ENCODE results near the gene AGPAT4.

The AGPAT4 gene

GRCh38 chr6:161111261-161111660 lies 162.6 kb downstream of the AGPAT4 start:
- Histone ChIP-seq H3K4me3 (ENCODE audit: low read depth in 1 of 2, low read length in 2 of 2) (no peak overlapping the region), H3K27me3 (ENCODE audit: low read depth, low read length) (no peaks in the 10 kb centered on the region), H3K9me3 (ENCODE audit: control insufficient read depth in 1 of 2, low read length in 2 of 2) (no peaks in the 10 kb centered on the region), H3K27ac (ENCODE audit: low read length) (no peak overlapping the region), H3K4me1 (ENCODE audit: control insufficient read depth in 1 of 2, insufficient read depth in 2 of 2, low read length in 2 of 2) (no peaks in the 10 kb centered on the region), H3K36me3 (ENCODE audit: control insufficient read depth in 1 of 2, insufficient read depth in 2 of 2, low read length in 2 of 2) (peaks cover 77 to 78% of the 10 kb centered on the region in 2 donors)

GRCh38 chr6:161110028-161110779 lies 163.7 kb downstream of the AGPAT4 start:
- H3K9me3 ChIP-seq (ENCODE audit: control insufficient read depth in 1 of 2, low read length in 2 of 2) = no peaks in the 10 kb centered on the region
- peaks cover 75 to 81% of the 10 kb centered on the region in 2 donors for H3K36me3 ChIP-seq (ENCODE audit: control insufficient read depth in 1 of 2, insufficient read depth in 2 of 2, low read length in 2 of 2)
- H3K27ac ChIP-seq (ENCODE audit: low read length) = no peak overlapping the region

GRCh38 chr6:161109366-161109765 lies 164.5 kb downstream of the AGPAT4 start:
- Histone ChIP-seq H3K36me3 (ENCODE audit: control insufficient read depth in 1 of 2, insufficient read depth in 2 of 2, low read length in 2 of 2) (peaks cover 68 to 85% of the 10 kb centered on the region in 2 donors), H3K9me3 (ENCODE audit: control insufficient read depth in 1 of 2, low read length in 2 of 2) (no peaks in the 10 kb centered on the region), H3K27me3 (ENCODE audit: low read depth, low read length) (no peaks in the 10 kb centered on the region), H3K4me1 (ENCODE audit: control insufficient read depth in 1 of 2, insufficient read depth in 2 of 2, low read length in 2 of 2) (no peaks in the 10 kb centered on the region), H3K4me3 (ENCODE audit: low read depth in 1 of 2, low read length in 2 of 2) (no peak overlapping the region), H3K27ac (ENCODE audit: low read length) (no peak overlapping the region)

More at GRCh38 chr6:161110028-161110779, 163.7 kb downstream of the AGPAT4 start:
- H3K27me3 ChIP-seq (ENCODE audit: low read depth, low read length) = no peaks in the 10 kb centered on the region
- no peaks in the 10 kb centered on the region for H3K4me1 ChIP-seq (ENCODE audit: control insufficient read depth in 1 of 2, insufficient read depth in 2 of 2, low read length in 2 of 2)
- H3K4me3 ChIP-seq (ENCODE audit: low read depth in 1 of 2, low read length in 2 of 2) = no peak overlapping the region

- no peak overlapping the region for H3K4me3 ChIP-seq (ENCODE audit: low read depth in 1 of 2, low read length in 2 of 2)
- H3K36me3 ChIP-seq (ENCODE audit: control insufficient read depth in 1 of 2, insufficient read depth in 2 of 2, low read length in 2 of 2) = peaks cover 67 to 81% of the 10 kb centered on the region in 2 donors
- no peaks in the 10 kb centered on the region for H3K27me3 ChIP-seq (ENCODE audit: low read depth, low read length)
- no peak overlapping the region for H3K27ac ChIP-seq (ENCODE audit: low read length)
- H3K9me3 ChIP-seq (ENCODE audit: control insufficient read depth in 1 of 2, low read length in 2 of 2) = no peaks in the 10 kb centered on the region
- no peaks in the 10 kb centered on the region for H3K4me1 ChIP-seq (ENCODE audit: control insufficient read depth in 1 of 2, insufficient read depth in 2 of 2, low read length in 2 of 2)
Observed at GRCh38 chr6:161108916-161109315, 164.9 kb downstream of the AGPAT4 start.

GRCh38 chr6:161107779-161108730 lies 165.8 kb downstream of the AGPAT4 start:
- Histone ChIP-seq H3K9me3 (ENCODE audit: control insufficient read depth in 1 of 2, low read length in 2 of 2) (no peaks in the 10 kb centered on the region), H3K4me1 (ENCODE audit: control insufficient read depth in 1 of 2, insufficient read depth in 2 of 2, low read length in 2 of 2) (no peaks in the 10 kb centered on the region), H3K27ac (ENCODE audit: low read length) (no peak overlapping the region), H3K36me3 (ENCODE audit: control insufficient read depth in 1 of 2, insufficient read depth in 2 of 2, low read length in 2 of 2) (peaks cover 72 to 86% of the 10 kb centered on the region in 2 donors), H3K27me3 (ENCODE audit: low read depth, low read length) (no peaks in the 10 kb centered on the region), H3K4me3 (ENCODE audit: low read depth in 1 of 2, low read length in 2 of 2) (no peak overlapping the region)

GRCh38 chr6:161105408-161105807 lies 168.5 kb downstream of the AGPAT4 start:
- Histone ChIP-seq H3K36me3 (ENCODE audit: control insufficient read depth in 1 of 2, insufficient read depth in 2 of 2, low read length in 2 of 2) (peaks cover 65 to 66% of the 10 kb centered on the region in 2 donors), H3K4me3 (ENCODE audit: low read depth in 1 of 2, low read length in 2 of 2) (no peak overlapping the region), H3K4me1 (ENCODE audit: control insufficient read depth in 1 of 2, insufficient read depth in 2 of 2, low read length in 2 of 2) (no peaks in the 10 kb centered on the region), H3K9me3 (ENCODE audit: control insufficient read depth in 1 of 2, low read length in 2 of 2) (no peaks in the 10 kb centered on the region), H3K27ac (ENCODE audit: low read length) (no peak overlapping the region), H3K27me3 (ENCODE audit: low read depth, low read length) (no peaks in the 10 kb centered on the region)

GRCh38 chr6:161104966-161105365 lies 168.9 kb downstream of the AGPAT4 start:
- H3K4me3 ChIP-seq (ENCODE audit: low read depth in 1 of 2, low read length in 2 of 2) = no peak overlapping the region
- no peaks in the 10 kb centered on the region for H3K4me1 ChIP-seq (ENCODE audit: control insufficient read depth in 1 of 2, insufficient read depth in 2 of 2, low read length in 2 of 2)
- H3K9me3 ChIP-seq (ENCODE audit: control insufficient read depth in 1 of 2, low read length in 2 of 2) = no peaks in the 10 kb centered on the region
- H3K27me3 ChIP-seq (ENCODE audit: low read depth, low read length) = no peaks in the 10 kb centered on the region
- peaks cover 65 to 70% of the 10 kb centered on the region in 2 donors for H3K36me3 ChIP-seq (ENCODE audit: control insufficient read depth in 1 of 2, insufficient read depth in 2 of 2, low read length in 2 of 2)
- H3K27ac ChIP-seq (ENCODE audit: low read length) = no peak overlapping the region

- no peak overlapping the region for H3K4me3 ChIP-seq (ENCODE audit: low read depth in 1 of 2, low read length in 2 of 2)
- no peaks in the 10 kb centered on the region for H3K4me1 ChIP-seq (ENCODE audit: control insufficient read depth in 1 of 2, insufficient read depth in 2 of 2, low read length in 2 of 2)
- peaks cover 58 to 78% of the 10 kb centered on the region in 2 donors for H3K36me3 ChIP-seq (ENCODE audit: control insufficient read depth in 1 of 2, insufficient read depth in 2 of 2, low read length in 2 of 2)
- no peaks in the 10 kb centered on the region for H3K9me3 ChIP-seq (ENCODE audit: control insufficient read depth in 1 of 2, low read length in 2 of 2)
- H3K27me3 ChIP-seq (ENCODE audit: low read depth, low read length) = no peaks in the 10 kb centered on the region
- no peak overlapping the region for H3K27ac ChIP-seq (ENCODE audit: low read length)
Observed at GRCh38 chr6:161103475-161103874, 170.4 kb downstream of the AGPAT4 start.

GRCh38 chr6:161101517-161101916 lies 172.3 kb downstream of the AGPAT4 start:
- H3K9me3 ChIP-seq (ENCODE audit: control insufficient read depth in 1 of 2, low read length in 2 of 2) = no peaks in the 10 kb centered on the region
- no peak overlapping the region for H3K4me3 ChIP-seq (ENCODE audit: low read depth in 1 of 2, low read length in 2 of 2)
- peaks cover 52 to 74% of the 10 kb centered on the region in 2 donors for H3K36me3 ChIP-seq (ENCODE audit: control insufficient read depth in 1 of 2, insufficient read depth in 2 of 2, low read length in 2 of 2)
- no peak overlapping the region for H3K27ac ChIP-seq (ENCODE audit: low read length)
- no peaks in the 10 kb centered on the region for H3K27me3 ChIP-seq (ENCODE audit: low read depth, low read length)
- H3K4me1 ChIP-seq (ENCODE audit: control insufficient read depth in 1 of 2, insufficient read depth in 2 of 2, low read length in 2 of 2) = no peaks in the 10 kb centered on the region

GRCh38 chr6:161100072-161100471 lies 173.8 kb downstream of the AGPAT4 start:
- Histone ChIP-seq H3K36me3 (ENCODE audit: control insufficient read depth in 1 of 2, insufficient read depth in 2 of 2, low read length in 2 of 2) (peaks cover 44 to 65% of the 10 kb centered on the region in 2 donors), H3K4me3 (ENCODE audit: low read depth in 1 of 2, low read length in 2 of 2) (no peak overlapping the region), H3K9me3 (ENCODE audit: control insufficient read depth in 1 of 2, low read length in 2 of 2) (no peaks in the 10 kb centered on the region), H3K4me1 (ENCODE audit: control insufficient read depth in 1 of 2, insufficient read depth in 2 of 2, low read length in 2 of 2) (no peaks in the 10 kb centered on the region), H3K27me3 (ENCODE audit: low read depth, low read length) (no peaks in the 10 kb centered on the region), H3K27ac (ENCODE audit: low read length) (no peak overlapping the region)

- Histone ChIP-seq H3K4me1 (ENCODE audit: control insufficient read depth in 1 of 2, insufficient read depth in 2 of 2, low read length in 2 of 2) (no peaks in the 10 kb centered on the region), H3K27ac (ENCODE audit: low read length) (no peak overlapping the region), H3K36me3 (ENCODE audit: control insufficient read depth in 1 of 2, insufficient read depth in 2 of 2, low read length in 2 of 2) (peaks cover 40 to 54% of the 10 kb centered on the region in 2 donors), H3K27me3 (ENCODE audit: low read depth, low read length) (no peaks in the 10 kb centered on the region), H3K4me3 (ENCODE audit: low read depth in 1 of 2, low read length in 2 of 2) (no peak overlapping the region), H3K9me3 (ENCODE audit: control insufficient read depth in 1 of 2, low read length in 2 of 2) (no peaks in the 10 kb centered on the region)
Observed at GRCh38 chr6:161095916-161096315, 177.9 kb downstream of the AGPAT4 start.

Data from muscle layer of duodenum (tissue), 2 donors.